HT-29 (cell line): ENCODE results near the gene PLA2G12B. TPM values are rescaled to one million over a fixed set of nuclear protein-coding genes. Genes with fewer than 3 reads are reported as not detected.
"Not testable (repeated sequence)": the region's sequence is repeated elsewhere in the genome, so short reads cannot be mapped to it uniquely, and the experiment has no call there.

Experiments used
- DNase-seq: peaks from one replicate; pipeline ENCODE4 v3.0.0-alpha.2; 2015; ENCODE audit warnings: low spot score
- total RNA-seq: library from RNA; depleted of rRNA; stranded (reverse); fragments of >200 nt; shearing (Covaris generic); gene quantifications from 2 replicates; pipeline ENCODE4 v1.2.3, GENCODE V29; 2014; rRNA removed

Gene PLA2G12B, protein sequence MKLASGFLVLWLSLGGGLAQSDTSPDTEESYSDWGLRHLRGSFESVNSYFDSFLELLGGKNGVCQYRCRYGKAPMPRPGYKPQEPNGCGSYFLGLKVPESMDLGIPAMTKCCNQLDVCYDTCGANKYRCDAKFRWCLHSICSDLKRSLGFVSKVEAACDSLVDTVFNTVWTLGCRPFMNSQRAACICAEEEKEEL
- not detected in 2 replicates for total RNA-seq

DNA sequence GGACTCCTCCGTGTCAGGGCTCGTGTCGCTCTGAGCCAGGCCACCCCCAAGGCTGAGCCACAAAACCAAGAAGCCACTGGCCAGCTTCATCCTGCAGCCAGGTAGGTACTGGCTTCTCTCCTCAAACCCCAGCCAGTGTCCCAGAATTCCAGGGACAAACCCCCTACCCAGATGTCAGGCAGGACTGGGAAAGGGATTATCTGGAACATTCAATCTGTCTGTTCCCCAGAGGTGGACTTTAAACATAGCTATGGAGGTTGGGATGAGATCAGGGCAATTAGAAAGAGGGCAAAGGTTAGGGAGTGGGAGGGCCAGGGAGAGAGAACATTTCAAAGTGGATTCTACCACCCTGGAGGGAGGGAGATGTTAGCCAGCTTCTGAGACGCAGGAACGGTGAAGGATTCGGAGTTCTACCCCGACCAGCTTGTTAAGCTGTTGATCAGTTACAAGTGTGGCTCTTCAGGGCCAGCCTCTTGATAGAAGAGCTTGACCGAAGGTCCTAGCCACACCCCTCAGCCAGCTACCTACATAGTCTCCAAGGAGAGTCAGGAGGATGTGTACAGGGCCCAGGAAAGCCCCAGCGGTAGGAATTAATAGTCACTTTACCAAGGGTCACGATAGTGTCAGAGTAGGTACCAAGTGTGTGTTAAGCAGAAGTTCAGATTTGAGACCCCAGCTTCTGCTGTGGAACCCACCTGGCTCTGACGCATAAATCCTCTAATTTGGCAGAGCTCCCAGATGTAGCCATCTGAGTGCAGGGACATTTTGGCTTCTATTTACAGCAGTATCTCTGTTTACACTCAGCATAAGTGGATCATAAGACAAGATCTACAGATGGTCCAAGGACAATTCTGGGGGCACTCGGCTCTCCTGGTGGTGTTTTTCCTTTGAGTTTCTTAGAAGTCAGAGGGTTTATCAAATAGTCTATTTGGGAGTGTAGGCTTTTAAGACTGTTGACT is at the start of gene PLA2G12B:
PLA2G12B (minus strand) TSS at position 211 of the 959 bp plus-strand sequence; CDS start at position 90, 121 bp downstream.
- no peak for DNase-seq

DNA sequence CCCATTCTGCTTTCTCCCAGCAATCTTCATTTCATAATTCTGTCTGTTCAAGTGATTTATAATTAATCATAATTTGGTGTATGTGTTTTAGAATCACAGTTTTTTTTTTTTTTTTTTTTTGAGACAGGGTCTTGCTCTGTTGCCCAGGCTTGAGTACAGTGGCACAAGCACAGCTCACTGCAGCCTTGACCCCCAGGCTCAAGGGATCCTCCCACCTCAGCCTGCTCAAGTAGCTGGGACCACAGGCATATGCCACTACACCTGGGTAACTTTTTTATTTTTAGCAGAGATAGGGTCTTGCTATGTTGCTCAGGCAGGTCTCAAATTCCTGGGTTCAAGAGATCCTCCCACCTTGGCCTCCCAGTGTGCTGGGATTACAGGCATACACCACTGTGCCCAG is 49.2 kb upstream of the PLA2G12B start:
- no peak for DNase-seq

DNA sequence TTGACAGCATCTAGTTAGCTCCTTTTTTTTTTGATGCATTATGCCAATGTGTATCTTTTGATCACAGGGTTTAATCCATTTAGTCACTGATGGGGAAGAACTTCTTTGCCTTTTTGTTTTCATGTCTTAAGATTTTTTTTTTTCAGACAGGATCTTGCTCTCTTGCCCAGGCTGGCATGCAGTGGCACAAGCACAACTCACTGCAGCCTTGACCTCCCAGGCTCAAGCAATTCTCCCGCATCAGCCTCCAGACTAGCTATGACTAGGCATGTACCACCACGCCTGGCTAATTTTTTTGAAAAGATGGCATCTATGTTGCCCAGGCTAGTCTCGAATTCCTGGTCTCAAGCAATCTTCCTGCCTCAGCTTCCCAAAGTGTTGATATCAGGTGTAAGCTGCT is 46.4 kb upstream of the PLA2G12B start:
- DNase-seq: no peak

DNA sequence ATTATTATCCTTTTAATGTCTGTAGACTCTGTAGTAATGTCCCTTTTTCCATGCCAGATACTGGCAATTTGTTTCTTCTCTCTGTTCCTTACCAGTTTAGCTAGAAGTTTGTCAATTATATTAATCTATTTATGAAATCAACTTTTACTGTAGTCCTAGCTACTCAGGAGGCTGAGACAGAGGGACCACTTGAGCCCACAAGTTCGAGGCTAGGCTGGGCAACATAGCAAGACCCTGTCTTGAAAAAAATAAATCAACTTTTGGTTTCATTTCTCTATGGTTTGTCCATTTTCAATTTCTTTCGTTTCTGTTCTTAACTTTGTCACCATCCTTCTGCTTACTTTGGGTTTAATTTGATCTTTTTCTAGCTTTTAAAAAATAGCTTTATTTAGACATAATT is 42.5 kb upstream of the PLA2G12B start:
- DNase-seq: no peak

DNA sequence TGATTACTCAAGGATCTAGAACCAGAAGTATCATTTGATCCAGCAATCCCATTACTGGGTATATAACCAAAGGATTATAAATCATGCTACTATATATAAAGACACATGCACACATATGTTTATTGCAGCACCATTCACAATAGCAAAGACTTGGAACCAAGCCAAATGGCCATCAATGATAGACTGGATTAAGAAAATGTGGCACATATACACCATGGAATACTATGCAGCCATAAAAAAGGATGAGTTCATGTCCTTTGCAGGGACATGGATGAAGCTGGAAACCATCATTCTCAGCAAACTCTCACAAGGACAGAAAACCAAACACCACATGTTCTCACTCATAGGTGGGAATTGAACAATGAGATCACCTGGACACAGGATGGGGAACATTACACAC is 40.9 kb upstream of the PLA2G12B start:
- DNase-seq: not testable (repeated sequence)

DNA sequence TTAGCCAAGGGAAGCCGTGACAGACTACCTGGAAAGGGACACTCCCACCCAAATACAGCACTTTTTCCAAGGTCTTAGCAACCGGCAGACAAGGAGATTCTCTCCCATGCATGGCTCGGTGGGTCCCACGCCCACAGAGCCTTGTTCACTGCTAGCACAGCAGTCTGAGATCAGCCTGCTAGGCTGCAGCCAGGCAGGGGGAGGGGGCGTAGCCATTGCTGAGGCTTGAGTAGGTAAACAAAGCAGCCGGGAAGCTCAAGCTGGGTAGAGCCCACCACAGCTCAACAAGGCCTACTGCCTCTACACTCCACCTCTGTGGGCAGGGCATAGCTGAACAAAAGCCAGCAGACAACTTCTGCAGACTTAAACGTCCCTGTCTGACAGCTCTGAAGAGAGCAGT is 35.2 kb upstream of the PLA2G12B start:
- DNase-seq: not testable (repeated sequence)

DNA sequence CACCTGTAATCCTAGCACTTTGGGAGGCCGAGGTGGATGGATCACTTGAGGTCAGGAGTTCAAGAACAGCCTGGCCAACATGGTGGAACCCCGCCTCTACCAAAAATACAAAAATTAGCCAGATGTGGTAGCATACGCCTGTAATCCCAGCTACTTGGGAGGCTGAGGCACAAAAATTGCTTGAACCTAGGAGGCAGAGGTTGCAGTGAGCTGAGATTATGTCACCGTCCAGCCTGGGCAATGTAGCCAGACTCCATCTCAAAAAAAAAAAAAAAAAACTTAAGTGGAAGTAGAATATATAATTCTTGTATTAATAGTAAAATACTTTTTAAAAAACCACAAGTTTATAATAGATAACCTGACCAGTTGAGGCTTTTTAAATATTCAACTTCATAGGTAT is 30.0 kb upstream of the PLA2G12B start:
- not testable (repeated sequence) for DNase-seq

DNA sequence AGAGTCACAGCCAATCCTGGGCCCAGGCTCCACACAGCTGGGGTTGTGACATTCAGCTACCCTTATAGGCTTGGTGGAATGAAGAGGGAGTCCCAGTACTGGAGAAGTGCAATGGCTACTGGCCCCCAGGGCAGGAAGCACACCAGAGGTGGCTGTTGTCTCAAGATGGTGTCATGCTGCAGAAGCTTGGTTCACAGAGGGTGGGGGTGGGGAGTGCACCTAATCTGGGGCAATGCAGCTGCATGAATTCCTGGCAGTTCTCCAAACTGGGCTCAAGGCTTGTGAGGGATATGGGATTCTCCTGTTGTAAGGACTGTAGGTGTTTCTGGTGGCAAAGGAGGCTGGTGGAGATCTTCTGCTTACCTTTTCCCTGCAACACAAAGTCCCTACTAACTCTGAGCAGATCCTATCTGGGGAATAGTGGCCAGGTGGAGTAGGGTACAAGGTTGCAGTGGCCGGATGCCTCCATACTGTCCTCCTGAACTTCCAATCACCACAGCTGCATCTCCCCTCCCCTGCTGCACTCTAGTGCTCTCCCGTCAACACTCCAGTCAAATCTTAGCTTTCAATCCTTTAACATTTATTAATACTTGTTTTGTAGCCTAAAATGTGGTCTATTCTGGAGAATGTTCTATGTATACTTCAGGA is 27.4 kb upstream of the PLA2G12B start:
- no peak for DNase-seq

DNA sequence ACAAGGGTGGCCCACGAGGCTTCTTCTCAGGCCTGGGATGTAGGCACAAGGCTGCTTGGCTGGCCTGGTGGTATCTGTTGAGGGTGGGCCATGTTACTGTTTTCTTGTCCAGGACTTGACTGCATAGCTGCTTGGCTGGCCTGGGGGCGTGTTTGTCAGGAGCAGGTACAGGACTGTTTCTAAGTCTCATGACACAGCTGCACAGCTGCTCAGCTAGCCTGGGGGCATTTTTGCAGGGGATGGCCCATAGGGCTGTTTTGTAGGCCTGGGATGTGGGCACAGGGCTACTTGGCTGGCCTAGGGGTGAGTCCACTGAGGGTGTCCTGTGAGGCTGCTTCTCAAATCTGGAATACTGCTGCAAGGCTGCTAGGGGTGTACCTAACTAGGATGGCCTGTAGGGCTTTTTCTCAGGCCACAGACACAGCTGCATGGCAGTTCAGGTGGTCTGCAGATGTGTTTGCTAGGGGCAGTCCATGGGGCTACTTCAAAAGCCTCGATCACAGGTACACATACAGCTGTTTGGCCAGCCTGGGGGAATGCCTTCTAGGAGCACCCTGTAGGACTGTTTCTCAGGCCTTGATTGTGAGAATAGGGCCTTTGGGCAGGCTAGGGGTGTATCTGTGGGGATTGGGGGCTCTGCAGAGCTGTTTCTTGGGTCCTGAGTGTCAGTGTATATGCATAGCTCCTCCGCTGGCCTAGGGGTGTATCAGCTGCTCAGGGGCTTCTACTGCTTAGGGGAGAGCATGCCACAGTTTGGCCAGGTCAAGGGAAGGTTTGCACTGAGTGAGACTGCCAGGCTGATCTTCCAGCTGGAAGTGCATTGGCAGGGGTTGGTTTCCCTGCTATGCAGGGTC is 26.6 kb upstream of the PLA2G12B start:
- DNase-seq: no peak

DNA sequence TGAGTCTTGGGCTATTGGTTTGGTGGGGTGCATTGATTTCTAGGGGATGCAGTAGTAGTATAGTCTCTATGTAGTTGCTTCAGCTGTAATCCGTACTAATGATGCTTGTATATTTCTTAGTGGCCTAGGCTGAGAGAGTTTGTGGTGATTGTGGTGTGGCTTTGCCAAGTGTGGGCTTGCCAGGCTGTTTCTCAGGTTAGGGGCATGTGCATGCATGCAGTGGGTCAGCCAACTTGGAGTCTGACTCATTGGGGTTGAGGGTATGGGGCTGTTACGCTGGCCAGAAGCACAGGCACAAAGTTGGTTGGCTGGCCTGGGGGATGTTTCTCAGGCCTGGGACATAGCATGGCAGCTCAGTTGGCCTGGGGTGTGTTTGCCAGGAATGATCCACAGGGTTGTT is 25.7 kb upstream of the PLA2G12B start:
- no peak for DNase-seq

DNA sequence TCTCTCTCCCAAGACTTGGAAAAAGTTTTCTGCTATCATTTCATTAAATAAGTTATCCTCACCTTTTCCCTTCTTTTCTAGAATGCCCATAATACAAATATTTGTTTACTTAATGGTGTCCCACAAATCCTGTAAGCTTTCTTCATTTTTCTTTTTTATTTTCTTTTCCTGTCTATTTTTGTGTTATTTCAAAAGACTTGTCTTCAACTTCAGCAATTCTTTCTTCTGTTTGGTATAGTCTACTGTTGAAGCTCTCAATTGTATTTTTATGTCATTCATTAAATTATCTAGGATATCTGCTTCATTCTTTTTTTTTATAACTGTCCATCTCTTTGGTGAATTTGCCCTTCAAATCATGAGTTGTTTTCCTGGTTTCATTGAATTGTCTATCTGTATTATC is 25.1 kb upstream of the PLA2G12B start:
- no peak for DNase-seq

DNA sequence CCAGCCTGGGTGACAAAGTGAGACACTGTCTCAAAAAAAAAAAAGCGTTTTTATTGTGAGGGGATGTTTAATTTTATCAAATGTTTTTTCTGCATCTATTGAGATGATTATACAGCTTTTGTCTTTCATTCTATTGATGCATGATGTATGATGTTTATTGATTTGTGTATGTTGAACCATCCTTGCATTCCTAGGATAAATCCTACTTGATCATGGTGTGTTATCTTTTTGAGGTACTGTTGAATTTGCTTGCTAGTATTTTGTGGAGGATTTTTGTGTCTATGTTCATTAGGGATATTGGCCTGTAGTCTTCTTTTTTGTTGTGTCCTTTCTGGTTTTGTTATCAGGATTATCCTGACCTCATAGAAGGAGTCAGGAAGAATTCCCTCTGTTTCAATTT is 22.3 kb upstream of the PLA2G12B start:
- DNase-seq: no peak

DNA sequence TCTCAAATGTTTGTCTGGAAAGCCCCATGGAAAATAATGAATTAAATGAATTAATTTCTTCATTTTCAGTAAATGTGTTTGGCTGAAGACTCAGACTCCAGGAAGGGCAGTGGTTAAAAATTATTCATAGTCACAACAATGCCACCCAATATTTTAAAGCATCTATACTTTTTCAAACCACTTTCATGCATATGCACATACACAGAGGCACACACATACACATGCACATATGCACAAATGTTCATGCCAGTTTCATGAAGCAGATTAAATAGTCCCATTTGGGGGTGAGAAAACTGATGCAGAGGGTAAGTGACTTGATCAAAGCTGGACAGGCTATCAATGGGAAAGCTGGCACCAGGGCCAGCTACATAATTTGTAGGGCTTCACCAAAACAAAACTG is 1.4 kb upstream of the PLA2G12B start:
- DNase-seq: no peak

DNA sequence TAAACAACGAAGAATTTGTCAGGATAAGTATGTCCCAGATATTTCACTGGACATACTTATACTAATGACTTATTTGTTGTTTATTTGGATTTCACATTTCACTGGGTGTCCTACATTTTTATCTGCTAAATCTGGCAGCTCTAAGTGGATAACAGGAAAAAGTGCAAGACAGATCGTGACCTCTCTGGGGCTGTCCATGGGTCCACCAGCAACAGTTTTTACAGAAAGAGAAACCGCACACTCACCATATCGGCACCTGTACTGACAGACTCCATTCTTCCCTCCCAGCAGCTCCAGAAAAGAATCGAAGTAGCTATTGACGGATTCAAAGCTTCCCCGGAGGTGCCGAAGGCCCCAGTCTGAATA is 393 bp downstream of the PLA2G12B start:
- no peak for DNase-seq

DNA sequence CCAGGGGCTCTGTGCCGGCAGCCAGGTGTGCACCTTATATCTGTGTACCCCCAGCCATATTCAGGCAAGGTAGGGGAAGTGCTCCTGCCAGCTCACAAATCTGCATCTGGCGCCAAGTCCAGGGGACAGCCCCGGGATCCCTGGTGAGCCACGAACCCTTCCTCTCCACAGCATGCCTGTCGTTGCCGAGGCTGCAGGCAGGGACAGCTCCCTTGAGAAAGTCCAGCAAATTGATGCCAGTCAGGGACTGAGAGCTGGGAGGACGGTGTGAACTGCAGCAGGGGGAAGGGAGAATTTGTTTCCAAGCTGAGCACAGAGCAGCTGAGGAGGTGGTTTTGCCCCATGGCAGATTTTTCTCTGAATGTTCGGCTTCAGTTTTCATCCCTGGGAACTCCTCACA is 919 bp downstream of the PLA2G12B start:
- DNase-seq: no peak

DNA sequence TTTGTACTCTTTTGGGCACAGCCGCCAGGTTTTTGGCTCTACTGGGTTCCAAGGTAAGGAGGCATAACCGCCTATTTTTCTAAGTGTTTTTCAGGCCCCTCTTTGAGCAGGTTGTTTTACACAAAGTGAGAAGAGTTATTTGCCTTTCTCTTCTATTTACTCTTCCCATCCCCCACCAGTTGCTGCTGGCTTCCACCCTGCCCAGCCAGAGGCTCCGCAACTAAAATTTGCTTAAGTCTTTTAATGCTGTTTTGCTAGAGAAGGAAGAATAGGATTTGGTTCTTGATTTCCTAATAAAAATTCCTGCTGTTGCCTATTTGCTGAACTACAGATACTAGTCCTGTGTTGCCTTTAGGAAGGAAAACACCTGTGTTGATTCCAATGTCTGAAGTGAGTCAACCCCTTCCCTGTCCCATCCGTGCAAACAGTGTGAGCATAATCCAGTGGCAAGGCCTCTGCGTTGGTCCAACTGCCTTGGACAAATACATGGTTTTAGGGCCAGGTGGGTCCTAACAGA is 1.9 kb downstream of the PLA2G12B start:
- DNase-seq: no peak

DNA sequence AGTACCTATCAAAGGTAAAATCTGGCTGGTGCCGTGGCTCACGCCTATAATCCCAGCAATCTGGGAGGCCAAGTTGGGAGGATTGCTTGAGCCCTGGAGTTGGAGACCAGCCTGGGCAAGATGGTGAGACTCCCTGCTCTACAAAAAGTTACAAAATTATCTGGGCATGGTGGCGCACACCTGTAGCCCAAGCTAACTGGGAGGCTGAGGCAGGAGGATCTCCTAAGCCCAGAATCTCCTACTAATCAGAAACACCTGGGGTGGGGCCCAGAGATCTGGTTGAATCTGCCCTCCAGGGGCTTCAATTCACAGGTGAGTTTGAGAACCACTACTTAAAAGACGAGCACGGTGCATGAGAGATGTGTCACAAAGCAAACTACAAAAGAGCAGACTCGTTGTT is 2.4 kb downstream of the PLA2G12B start:
- DNase-seq: no peak

DNA sequence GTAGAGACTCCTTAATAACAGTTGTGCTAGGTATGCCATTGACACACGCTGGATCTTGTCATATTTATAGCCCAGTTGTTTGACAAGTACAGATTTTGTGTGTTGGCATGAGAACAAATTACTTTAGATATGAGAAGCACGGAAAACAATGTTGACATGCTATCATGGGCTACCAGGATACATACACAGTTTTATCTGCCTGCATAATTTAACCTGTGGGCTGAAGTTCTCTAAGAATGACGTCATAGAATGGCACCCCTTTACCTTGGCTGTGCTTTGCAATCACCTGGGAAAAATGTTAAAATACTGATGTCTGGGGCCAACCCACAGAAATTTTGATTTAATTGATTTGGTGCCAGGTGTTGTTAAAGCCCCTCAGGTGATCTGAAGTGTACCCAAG is 2.8 kb downstream of the PLA2G12B start:
- no peak for DNase-seq

DNA sequence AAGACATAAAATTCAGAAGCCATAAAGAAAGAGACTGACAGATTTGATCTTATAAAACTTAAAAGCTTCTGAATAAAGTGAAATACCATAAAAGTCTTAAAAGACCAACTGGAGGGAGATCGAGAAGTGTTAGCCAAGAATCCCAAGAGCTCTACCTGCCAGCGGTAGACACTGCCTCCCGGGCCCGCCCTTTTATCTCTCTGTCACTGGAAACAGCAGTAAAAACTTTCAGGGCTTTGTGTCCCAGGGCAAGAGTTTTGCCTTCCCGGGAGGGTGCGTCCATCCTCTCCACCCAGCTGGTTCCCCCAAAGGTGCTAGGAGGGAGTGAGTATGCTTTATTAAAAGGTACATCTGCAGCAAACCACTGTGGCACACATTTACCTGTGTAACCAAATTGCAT is 5.8 kb downstream of the PLA2G12B start:
- DNase-seq: no peak

DNA sequence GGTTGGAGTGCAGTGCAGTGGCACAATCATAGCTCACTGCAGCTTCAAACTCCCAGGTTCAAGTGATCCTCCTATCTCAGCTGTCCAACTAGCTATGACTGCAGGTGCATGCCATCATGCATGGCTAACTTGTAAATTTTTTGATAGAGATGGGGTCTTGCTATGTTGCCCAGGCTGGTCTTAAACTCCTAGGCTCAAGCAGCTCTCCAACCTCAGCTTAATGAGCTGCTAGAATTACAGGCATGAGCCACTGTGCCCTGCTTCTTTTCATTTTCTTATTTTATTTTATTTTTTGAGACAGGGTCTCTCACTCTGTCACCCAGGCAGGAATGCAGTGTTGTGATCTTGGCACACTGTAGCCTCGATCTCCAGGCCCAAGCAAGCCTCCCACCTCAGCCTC is 7.6 kb downstream of the PLA2G12B start:
- DNase-seq: no peak

DNA sequence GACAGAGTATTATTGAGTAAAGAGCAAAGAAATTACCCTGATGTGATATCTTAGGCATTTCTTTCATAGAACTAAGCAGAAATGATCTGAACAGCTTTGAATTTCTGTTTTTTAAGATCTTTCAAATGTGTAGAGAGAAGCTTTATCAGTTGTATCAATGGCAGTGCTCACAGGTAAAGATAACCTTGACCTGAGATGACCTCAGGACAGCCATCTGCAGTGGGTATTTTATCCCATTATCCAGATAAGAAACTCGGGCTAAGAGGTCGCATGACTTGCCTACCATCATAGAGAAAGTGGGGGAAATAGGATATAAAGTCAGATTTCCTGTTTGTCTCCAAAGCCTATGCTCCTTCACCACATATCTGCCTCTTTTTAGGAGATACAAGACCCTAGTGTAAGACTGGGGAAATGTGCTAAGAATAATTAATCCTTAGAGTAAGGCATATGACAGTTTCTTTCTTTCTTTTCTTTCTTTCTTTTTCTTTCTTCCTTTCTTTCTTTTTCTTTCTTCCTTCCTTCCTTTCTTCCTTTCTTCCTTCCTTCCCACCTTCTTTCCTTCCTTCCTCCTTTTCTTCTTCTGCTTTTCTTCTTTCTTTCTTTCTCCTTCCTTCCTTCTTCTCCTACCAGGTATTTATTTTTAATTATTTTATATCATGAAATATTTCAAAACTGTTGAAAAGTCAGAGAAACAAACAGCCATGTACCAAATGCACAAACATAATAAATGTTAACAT is 10.9 kb downstream of the PLA2G12B start:
- DNase-seq: no peak
